Astrocyte of the cerebellum (primary cell): Measurements from ENCODE around the gene ATP8A1.

Experiments
- DNase-seq: peaks from one replicate; pipeline ENCODE4 v3.0.0-alpha.2; 2011; ENCODE audit warnings: low read depth
- H3K4me3 ChIP-seq: 2 replicates; pipeline ENCODE4 v1.5.1; 2011; ENCODE audit warnings: mild to moderate bottlenecking, low read depth, low read length, moderate library complexity
- CTCF ChIP-seq: IDR thresholded peaks from 2 replicates; pipeline ENCODE4 v1.5.1; 2012; ENCODE audit warnings: low read length, low read depth, moderate library complexity, mild to moderate bottlenecking; ENCODE audit errors: missing control alignments
- in situ Hi-C: cut with HindIII; loops from 2 replicates; pipeline ENCODE4 v1.10.0; 2017; ENCODE audit warnings: low sequenced_read_pairs

Gene ATP8A1

GRCh38 chr4:42541647-42542046, 115.3 kb downstream of the ATP8A1 start:
- in situ Hi-C loops, result no loop called here
- no peak for DNase-seq
- no peak overlapping the region for H3K4me3 ChIP-seq
- no peak for TF ChIP-seq CTCF

GRCh38 chr4:42533042-42533441, 123.9 kb downstream of the ATP8A1 start:
- TF ChIP-seq CTCF, result no peak
- no peak for DNase-seq
- in situ Hi-C loops, result no loop called here
- H3K4me3 ChIP-seq, result no peak overlapping the region

GRCh38 chr4:42531341-42532030, 125.4 kb downstream of the ATP8A1 start:
- no peak for TF ChIP-seq CTCF
- no peak overlapping the region for H3K4me3 ChIP-seq
- in situ Hi-C loops, result no loop called here
- DNase-seq, result no peak

GRCh38 chr4:42523066-42523718, 133.7 kb downstream of the ATP8A1 start:
- H3K4me3 ChIP-seq, result no peak overlapping the region
- no peak for TF ChIP-seq CTCF
- in situ Hi-C loops, result no loop called here
- DNase-seq, result no peak

- H3K4me3 ChIP-seq, result no peak overlapping the region
- peak; percentile 34 for DNase-seq
- in situ Hi-C loops, result no loop called here
- TF ChIP-seq CTCF, result peak; percentile 41
These were observed 137.0 kb downstream of the ATP8A1 start for GRCh38 chr4:42519803-42520417.

GRCh38 chr4:42515156-42515884, 141.6 kb downstream of the ATP8A1 start:
- TF ChIP-seq CTCF, result no peak
- DNase-seq, result peak; percentile 31
- in situ Hi-C loops, result no loop called here
- no peak overlapping the region for H3K4me3 ChIP-seq
